Umbilical cord (tissue), 2 donors: ENCODE data around the gene COMMD2. TPM values are rescaled to one million over a fixed set of nuclear protein-coding genes. Genes with fewer than 3 reads are reported as not detected.
A peak's percentile ranks its signal among the peaks of the same experiment; 100 is the strongest.

Experiments used
- DNase-seq: peaks from one replicate; pipeline ENCODE4 v3.0.0-alpha.2; 2015; ENCODE audit warnings: low spot score
- total RNA-seq: library from RNA; depleted of rRNA; stranded (reverse); fragments of >200 nt; gene quantifications from one replicate; pipeline ENCODE4 v1.2.3, GENCODE V29; 2014; ENCODE audit warnings: low replicate concordance; ENCODE audit not compliant: insufficient read depth

The COMMD2 gene
- total RNA-seq, result 26.0 TPM

- peak; percentile 83 for DNase-seq
These were observed at the start of gene COMMD2 for GRCh38 chr3:149752051-149752787. Gene COMMD2 (minus strand): TSS chr3:149752489. CDS start chr3:149752444, 45 bp downstream.

GRCh38 chr3:149801639-149802038 lies 49.4 kb upstream of the COMMD2 start:
- no peak for DNase-seq

- DNase-seq, result no peak
These were observed 48.9 kb upstream of the COMMD2 start for GRCh38 chr3:149801195-149801594.

- no peak for DNase-seq
These were observed 48.4 kb upstream of the COMMD2 start for GRCh38 chr3:149800693-149801092.

GRCh38 chr3:149796026-149796425 lies 43.7 kb upstream of the COMMD2 start:
- DNase-seq, result no peak

DNA sequence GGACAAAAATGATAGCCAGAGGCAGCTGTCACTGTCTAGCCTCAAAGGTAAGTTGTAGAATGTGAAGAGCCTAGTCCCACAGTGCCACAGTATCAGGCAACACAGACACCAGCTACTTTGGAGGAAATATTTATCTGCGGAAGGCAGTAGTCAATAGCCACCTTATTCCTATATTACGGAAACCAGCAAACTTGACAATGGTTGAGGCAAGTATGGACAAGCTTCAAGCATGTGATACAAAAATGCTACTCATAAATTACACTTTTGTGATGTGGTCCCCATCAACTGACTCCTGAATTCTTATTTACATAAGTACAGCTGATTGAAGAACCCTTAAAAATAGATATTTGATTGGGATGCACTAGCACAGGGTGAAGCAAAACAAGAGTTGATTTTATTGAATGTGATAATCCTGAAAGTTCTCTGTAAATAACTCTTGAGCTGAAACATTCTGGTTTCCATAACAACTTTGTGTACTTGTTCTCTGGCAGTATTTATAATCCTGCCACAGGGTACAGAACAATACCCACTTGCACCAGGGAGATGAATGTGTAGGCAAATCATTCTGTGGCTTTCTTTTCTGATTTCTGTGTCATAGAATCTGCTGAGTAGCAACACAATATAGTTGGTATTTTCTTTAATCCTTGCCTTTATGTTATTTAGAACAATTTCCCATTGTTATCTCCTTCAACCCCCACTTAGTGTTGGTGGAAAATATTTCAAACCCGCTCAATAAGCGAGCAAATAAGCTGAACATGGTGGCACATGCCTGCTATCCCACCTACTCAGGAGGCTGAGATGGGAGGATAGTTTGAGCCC lies 40.4 kb upstream of the COMMD2 start, which contains the start of gene ANKUB1:
Gene ANKUB1, minus strand, starts transcription at position 103 of the 819 bp plus-strand sequence. CDS start 188 bp downstream, outside the sequence.
- DNase-seq, result peak; percentile 6

DNA sequence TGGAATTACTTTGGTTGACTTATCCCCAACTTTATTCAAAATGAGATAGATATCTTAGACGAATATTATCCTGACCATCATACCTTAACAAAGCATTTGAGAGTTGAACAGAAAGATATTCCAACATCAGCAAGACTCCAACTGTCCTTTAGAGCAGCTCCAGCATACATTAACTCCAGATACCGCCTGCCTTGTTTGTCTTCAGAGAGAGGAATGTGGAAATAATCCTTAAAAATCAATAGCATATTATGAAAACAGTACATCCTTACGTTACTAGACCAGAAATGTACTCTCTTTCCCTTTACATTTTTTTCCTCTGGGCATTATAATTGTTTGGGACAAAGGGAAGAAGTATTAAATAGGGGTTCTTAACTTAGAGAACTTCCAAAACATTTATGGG lies 38.4 kb upstream of the COMMD2 start:
- DNase-seq, result no peak

DNA sequence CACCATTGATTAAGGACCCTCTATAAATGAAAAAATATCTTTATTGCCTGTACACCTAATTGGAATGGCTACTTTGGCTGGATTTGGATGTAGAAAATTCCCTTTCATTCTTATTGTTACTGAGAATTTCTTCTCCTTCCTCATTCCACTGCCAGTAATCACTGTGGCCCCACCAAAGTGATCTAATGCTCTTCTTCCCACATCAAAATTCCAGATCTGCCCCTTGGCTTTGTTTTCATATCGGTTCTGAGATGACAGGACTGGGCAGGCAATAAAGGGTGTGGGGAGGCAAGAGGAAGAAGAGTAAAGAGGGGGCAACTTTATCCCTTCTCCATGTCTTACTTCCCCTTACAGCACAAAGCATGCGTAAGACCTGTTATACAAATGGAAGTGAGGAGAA lies 38.0 kb upstream of the COMMD2 start:
- DNase-seq, result no peak

- no peak for DNase-seq
These were observed 31.9 kb upstream of the COMMD2 start for GRCh38 chr3:149784064-149784704.

DNA sequence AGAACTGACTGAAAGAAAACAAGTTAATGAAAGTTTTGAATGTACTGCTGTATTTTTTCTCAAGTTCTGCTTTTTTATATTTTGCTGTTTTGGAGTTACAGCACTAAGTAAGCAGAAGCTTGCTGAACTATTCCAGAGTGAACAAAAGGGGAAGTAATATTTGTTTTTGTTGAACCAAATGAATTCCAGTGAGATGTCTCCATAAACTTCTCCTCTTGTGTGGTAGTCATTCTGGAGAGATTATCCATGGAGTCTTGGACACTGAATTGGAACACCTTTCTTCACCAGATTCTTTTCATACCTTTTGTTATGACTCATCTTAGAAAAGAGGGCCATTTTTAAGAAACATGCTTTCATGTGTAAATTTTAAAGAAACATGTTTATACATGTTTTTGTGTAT lies 31.3 kb upstream of the COMMD2 start:
- DNase-seq, result peak; percentile 29

DNA sequence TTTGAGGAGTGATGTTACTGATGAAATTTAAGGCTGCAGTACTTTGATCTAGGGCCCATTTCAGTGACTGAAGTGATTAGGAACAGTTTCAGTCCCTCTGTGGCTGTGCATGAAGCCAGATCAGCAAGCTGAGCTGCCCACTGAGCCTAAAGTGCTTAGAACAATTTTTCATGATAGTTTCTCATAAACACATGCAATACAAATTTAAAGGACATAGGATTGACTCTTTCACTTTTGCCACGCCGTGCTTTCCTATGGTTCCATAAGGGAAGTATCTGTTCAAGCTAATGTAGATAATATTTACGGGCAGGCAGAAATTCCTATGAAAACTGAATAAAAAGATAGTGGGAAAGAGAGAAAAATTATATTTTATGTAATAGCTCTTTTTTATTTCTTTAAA lies 29.5 kb upstream of the COMMD2 start:
- no peak for DNase-seq

DNA sequence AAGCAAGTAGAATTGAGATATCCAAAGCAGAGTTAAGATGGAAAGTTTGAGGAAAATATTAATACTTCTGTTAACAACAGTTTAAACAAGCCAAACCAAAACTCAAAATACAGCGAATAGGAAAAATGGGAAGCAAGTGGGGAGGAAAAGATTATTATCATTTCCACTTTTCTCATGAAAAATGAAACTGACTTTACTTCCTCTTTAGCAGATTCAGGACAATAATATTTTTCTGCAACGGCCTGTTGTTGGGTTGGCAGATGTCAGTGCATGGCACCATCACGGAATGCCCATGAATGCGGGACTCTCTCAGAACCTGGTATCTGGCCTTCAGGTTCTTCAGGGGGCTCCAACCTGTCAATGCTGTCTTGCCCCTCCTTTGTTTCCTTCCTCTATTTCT lies 28.9 kb upstream of the COMMD2 start:
- no peak for DNase-seq

- no peak for DNase-seq
These were observed 25.3 kb upstream of the COMMD2 start for GRCh38 chr3:149777414-149778214.

GRCh38 chr3:149776170-149776569 lies 23.9 kb upstream of the COMMD2 start:
- DNase-seq, result no peak

DNA sequence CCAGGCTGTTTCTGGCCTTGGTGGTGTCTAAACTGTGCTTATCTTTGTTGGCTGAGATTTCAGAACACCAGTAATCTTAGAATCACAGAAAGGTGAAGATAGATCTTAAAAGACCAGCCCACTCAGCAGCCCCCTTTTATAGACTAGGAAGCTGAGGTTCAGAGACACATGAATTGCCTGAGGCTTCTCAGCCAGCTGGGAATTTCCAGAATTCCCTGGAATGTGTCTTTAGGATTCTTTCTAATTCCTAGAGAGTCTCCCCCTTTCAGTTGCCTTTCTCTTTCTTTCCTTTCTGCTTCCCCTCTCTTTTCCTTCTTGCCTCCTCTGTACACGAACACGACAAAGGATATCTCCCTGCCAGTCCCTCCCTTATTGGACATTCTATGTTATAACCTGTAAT lies 20.6 kb upstream of the COMMD2 start:
- no peak for DNase-seq

DNA sequence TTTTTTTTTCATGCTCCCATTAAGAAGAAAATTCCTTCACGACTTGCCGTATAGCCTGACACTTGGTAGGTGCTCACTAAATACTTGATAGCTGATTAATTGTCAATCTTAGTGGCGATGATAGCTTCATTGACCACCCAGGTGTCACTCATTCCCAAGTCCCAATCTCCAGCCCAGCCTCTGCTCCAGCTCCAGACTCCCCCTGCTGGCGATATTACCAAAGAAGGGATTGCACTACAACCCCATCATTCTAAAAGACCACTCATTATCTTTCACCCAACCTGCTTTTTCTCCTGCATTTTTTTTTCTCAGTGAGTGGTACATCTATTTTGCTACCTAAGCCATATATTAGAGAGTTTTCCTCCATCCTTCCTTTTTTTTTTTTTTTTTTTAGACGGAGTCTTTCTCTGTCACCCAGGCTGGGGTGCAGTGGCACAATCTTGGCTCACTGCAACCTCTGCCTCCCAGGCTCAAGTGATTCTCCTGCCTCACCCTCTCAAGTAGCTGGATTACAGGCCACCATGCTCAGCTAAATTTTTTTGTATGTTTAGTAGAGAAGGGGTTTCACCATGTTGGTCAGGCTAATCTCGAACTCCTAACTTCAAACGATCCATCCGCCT lies 19.5 kb upstream of the COMMD2 start:
- DNase-seq, result peak; percentile 32

DNA sequence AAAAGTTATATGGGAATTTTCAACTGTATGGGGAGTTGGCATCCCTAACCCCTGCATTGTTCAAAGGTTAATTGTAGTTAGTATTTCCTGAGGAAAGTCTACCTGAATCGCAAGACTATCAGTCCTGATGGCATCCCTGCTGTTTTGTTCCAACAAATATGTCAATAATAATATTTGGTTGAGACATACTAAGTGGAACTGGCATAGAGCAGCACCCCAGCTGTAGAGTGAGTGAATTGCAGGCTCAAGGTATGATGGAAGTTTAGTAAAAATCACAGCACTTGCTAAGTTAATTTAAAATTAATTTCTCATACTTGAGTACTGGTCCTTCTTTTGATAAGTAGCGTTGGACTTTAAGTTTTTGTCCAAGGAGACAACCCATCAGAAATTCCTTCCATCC lies 18.0 kb upstream of the COMMD2 start:
- no peak for DNase-seq

- no peak for DNase-seq
These were observed 16.4 kb upstream of the COMMD2 start for GRCh38 chr3:149768704-149769103.

GRCh38 chr3:149767720-149768119 lies 15.4 kb upstream of the COMMD2 start:
- DNase-seq, result no peak

- DNase-seq, result peak; percentile 42
These were observed 13.6 kb upstream of the COMMD2 start for GRCh38 chr3:149765762-149766334.

DNA sequence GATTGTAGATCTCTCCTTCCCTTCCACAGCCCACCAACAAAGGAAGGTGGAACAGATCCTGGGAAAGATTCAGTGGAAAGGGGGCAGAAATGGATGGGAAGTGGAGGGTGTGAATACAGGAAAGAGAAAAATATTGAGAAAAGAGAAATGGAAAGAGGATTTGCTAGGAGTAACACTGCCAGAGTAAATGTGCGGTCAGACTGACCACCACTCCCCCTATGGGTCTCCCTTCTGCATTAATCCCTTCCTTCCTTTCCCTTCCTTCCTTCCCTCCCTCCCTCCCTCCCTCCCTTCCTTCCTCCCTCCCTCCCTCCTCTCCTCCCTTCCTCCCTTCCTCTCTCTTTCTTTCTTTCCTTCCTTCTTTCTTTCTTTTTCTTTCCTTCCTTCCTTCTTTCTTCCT lies 12.0 kb upstream of the COMMD2 start:
- DNase-seq, result no peak
